Keratinocyte (primary cell): Measurements from ENCODE around the gene SCGB1A1. TPM values are rescaled to one million over a fixed set of nuclear protein-coding genes. Genes with fewer than 3 reads are reported as not detected.

Source experiments
- DNase-seq: peaks from one replicate; pipeline ENCODE4 v3.0.0-alpha.2; 2011; ENCODE audit warnings: low read depth, missing footprints, low spot score
- FAIRE-seq: peaks from 2 replicates; lab custom pipeline; 2011; peaks lifted over from hg19 to GRCh38; lab: Jason Lieb, UNC
- H2AFZ ChIP-seq: 2 replicates; pipeline ENCODE4 v1.6.0; 2012; ENCODE audit warnings: low read length, control low read depth, inconsistent platforms; ENCODE audit not compliant: control insufficient read depth
- H3K27ac ChIP-seq: 2 replicates; pipeline ENCODE4 v1.5.1; 2011; ENCODE audit warnings: low read length; ENCODE audit not compliant: control insufficient read depth, insufficient read depth
- H3K27me3 ChIP-seq: 3 replicates; pipeline ENCODE4 v1.6.0; 2011; ENCODE audit warnings: low read length; ENCODE audit not compliant: control insufficient read depth, insufficient read depth; ENCODE audit errors: extremely low read depth
- H3K36me3 ChIP-seq, 2 experiments: 2 replicates in 1 of 2; 3 replicates in 1 of 2; pipeline ENCODE4 v1.5.1; 2011; ENCODE audit warnings: low read length in 2 of 2, mild to moderate bottlenecking in 1 of 2; ENCODE audit not compliant: control insufficient read depth in 2 of 2, insufficient read depth in 2 of 2; ENCODE audit errors: extremely low read depth in 1 of 2
- H3K4me1 ChIP-seq: 3 replicates; pipeline ENCODE4 v1.5.1; 2011; ENCODE audit warnings: low read length; ENCODE audit not compliant: control insufficient read depth, insufficient read depth; ENCODE audit errors: extremely low read depth
- H3K4me2 ChIP-seq: 3 replicates; pipeline ENCODE4 v1.6.0; 2011; ENCODE audit warnings: low read depth, low read length; ENCODE audit not compliant: control insufficient read depth, insufficient read depth; ENCODE audit errors: extremely low read depth
- H3K4me3 ChIP-seq, 3 experiments: fragments of 200-600 bp in 1 of 3; sonication (generic) in 1 of 3; 2 replicates in 2 of 3; 3 replicates in 1 of 3; pipeline ENCODE4 v1.5.1; 2011 to 2016; ENCODE audit warnings: low read length in 3 of 3, mild to moderate bottlenecking in 3 of 3, control low read depth in 2 of 3, inconsistent platforms in 1 of 3, low read depth in 1 of 3, mixed read lengths in 1 of 3, mixed run types in 1 of 3, moderate library complexity in 1 of 3; ENCODE audit not compliant: control insufficient read depth in 2 of 3, insufficient read depth in 2 of 3; ENCODE audit errors: extremely low read depth in 1 of 3
- H3K79me2 ChIP-seq: 2 replicates; pipeline ENCODE4 v1.6.0; 2012; ENCODE audit warnings: low read length; ENCODE audit not compliant: control insufficient read depth, insufficient read depth
- H3K9ac ChIP-seq: 3 replicates; pipeline ENCODE4 v1.6.0; 2011; ENCODE audit warnings: low read length; ENCODE audit not compliant: control insufficient read depth, insufficient read depth; ENCODE audit errors: extremely low read depth
- H3K9me1 ChIP-seq: 3 replicates; pipeline ENCODE4 v1.6.0; 2011; ENCODE audit warnings: low read length; ENCODE audit not compliant: control insufficient read depth, insufficient read depth; ENCODE audit errors: extremely low read depth
- H3K9me3 ChIP-seq: 2 replicates; pipeline ENCODE4 v1.5.1; 2012; ENCODE audit warnings: low read depth, low read length; ENCODE audit not compliant: control insufficient read depth
- H4K20me1 ChIP-seq: 3 replicates; pipeline ENCODE4 v1.6.0; 2011; ENCODE audit warnings: low read length; ENCODE audit not compliant: control insufficient read depth, insufficient read depth; ENCODE audit errors: extremely low read depth
- CTCF ChIP-seq, 3 experiments: IDR thresholded peaks in 1 of 3; conservative IDR thresholded peaks in 1 of 3; optimal IDR thresholded peaks in 1 of 3; 2 replicates in 2 of 3; 3 replicates in 1 of 3; pipeline versions ENCODE3 to v1.5.1; 2011; ENCODE audit warnings: low read length in 3 of 3, mild to moderate bottlenecking in 3 of 3, moderate library complexity in 2 of 3, control low read depth in 1 of 3, inconsistent platforms in 1 of 3; ENCODE audit not compliant: insufficient read depth in 2 of 3; ENCODE audit errors: extremely low read depth in 1 of 3
- EZH2 ChIP-seq: IDR thresholded peaks from one replicate; pipeline ENCODE4 v1.6.1; 2012; ENCODE audit warnings: inconsistent platforms, mild to moderate bottlenecking, low read length, moderate library complexity
- dilution Hi-C: fragments of 300-500 bp; cut with MboI; formaldehyde crosslinking; loops from one replicate; pipeline ENCODE4 v1.7.0; 2020; ENCODE audit warnings: low sequenced_read_pairs; ENCODE audit not compliant: extremely low pct_ligation_motif_present
- polyA plus RNA-seq, 5 experiments: library from polyadenylated mRNA; depleted of rRNA in 3 of 5; stranded (reverse) in 3 of 5; stranded (forward) in 1 of 5; unstranded in 1 of 5; fragments of >200 nt; gene quantifications; 1 replicate in 1 of 5; 2 replicates in 3 of 5; 3 replicates in 1 of 5; pipeline versions ENCODE4 v1.2.1 to v1.2.3, GENCODE V29; 2011 to 2012; ENCODE audit warnings: missing spikeins in 2 of 5, low read depth in 1 of 5, low replicate concordance in 1 of 5

The SCGB1A1 gene
- polyA plus RNA-seq, 1 donor (not counting 4 experiments of a cell fraction or from before 2014, with no cell fraction given) = not detected

- FAIRE-seq = no peak
- dilution Hi-C loops = no loop called here
Observed at GRCh38 chr11:62450543-62451240, 31.9 kb downstream of the SCGB1A1 start.

GRCh38 chr11:62451241-62451621 lies 32.4 kb downstream of the SCGB1A1 start:
- H3K36me3 ChIP-seq = no peaks in the 10 kb centered on the region
- TF ChIP-seq EZH2 (no peak), CTCF (optimal IDR thresholded peaks at IDR 0.05 in 1 of 3, IDR thresholded peaks at IDR 0.05 in 1 of 3, conservative IDR thresholded peaks at IDR 0.05 in 1 of 3; ENCODE audit: extremely low read depth in 1 of 3, insufficient read depth in 2 of 3, low read length in 3 of 3) (no peak)
- H3K9me3 ChIP-seq = no peaks in the 10 kb centered on the region
- no peak overlapping the region for H3K4me3 ChIP-seq
- H4K20me1 ChIP-seq = no peaks in the 10 kb centered on the region
- no peaks in the 10 kb centered on the region for H3K9me1 ChIP-seq
- dilution Hi-C loops = no loop called here
- H3K9ac ChIP-seq = no peak overlapping the region
- no peaks in the 10 kb centered on the region for H3K79me2 ChIP-seq
- H3K27ac ChIP-seq = no peak overlapping the region
- no peaks in the 10 kb centered on the region for H3K27me3 ChIP-seq
- no peak overlapping the region for H3K4me2 ChIP-seq
- no peak overlapping the region for H2AFZ ChIP-seq
- no peak for FAIRE-seq
- no peaks in the 10 kb centered on the region for H3K4me1 ChIP-seq
- no peak for DNase-seq

More at GRCh38 chr11:62450543-62451240, 31.9 kb downstream of the SCGB1A1 start:
- Histone ChIP-seq H4K20me1 (no peaks in the 10 kb centered on the region), H2AFZ (no peak overlapping the region), H3K27me3 (no peaks in the 10 kb centered on the region), H3K9ac (no peak overlapping the region), H3K79me2 (no peaks in the 10 kb centered on the region), H3K27ac (no peak overlapping the region), H3K4me3 (no peak overlapping the region), H3K36me3 (no peaks in the 10 kb centered on the region), H3K9me3 (no peaks in the 10 kb centered on the region), H3K4me1 (no peaks in the 10 kb centered on the region), H3K4me2 (no peak overlapping the region), H3K9me1 (no peaks in the 10 kb centered on the region)
- no peak for DNase-seq
- no peak for TF ChIP-seq CTCF (optimal IDR thresholded peaks at IDR 0.05 in 1 of 3, IDR thresholded peaks at IDR 0.05 in 1 of 3, conservative IDR thresholded peaks at IDR 0.05 in 1 of 3; ENCODE audit: extremely low read depth in 1 of 3, insufficient read depth in 2 of 3, low read length in 3 of 3)
- TF ChIP-seq EZH2 = no peak
